Breast epithelium (tissue), 3 donors: ENCODE measurements around the gene TDRD10.

Experiments used
- POLR2A ChIP-seq: fragments of 450-650 bp; IDR thresholded peaks from one replicate; pipeline ENCODE4 v1.6.1; 2016; ENCODE audit warnings: antibody characterized with exemption, mild to moderate bottlenecking, moderate library complexity
- POLR2AphosphoS5 ChIP-seq, 3 donors: sonication (generic); formaldehyde crosslinking; IDR thresholded peaks; one replicate each; pipeline ENCODE4 v1.6.1; 2017; ENCODE audit warnings: antibody characterized with exemption in 3 of 3
- TF ChIP-seq, protein P1 (sequence below), 3 donors: fragments of 450-650 bp; IDR thresholded peaks; one replicate each; pipeline ENCODE4 v1.5.1; 2016 to 2017; ENCODE audit warnings: antibody characterized with exemption in 3 of 3, mild to moderate bottlenecking in 3 of 3, moderate library complexity in 3 of 3

DNA sequence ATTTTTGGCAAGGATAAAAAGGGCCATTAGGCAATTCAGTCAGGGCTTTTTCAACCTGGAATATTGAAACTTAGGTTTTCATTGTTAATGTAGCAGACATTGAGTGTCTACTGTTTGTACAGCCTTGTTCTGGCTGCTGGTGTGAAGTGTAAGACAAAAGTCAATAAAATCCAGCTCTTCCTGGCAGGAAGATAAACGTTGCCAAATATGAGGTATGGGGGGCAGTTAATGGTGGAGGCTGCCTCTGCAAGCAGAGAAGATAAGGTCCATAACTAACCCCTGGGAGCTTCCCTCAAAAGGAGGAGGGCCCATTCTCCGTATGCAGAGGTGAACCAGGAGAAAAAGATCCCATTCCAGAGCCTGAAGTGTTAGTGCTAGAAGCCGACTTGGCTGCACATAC, 19.7 kb downstream of the TDRD10 start:
- no peak for TF ChIP-seq POLR2A
- TF ChIP-seq, protein P1, sequence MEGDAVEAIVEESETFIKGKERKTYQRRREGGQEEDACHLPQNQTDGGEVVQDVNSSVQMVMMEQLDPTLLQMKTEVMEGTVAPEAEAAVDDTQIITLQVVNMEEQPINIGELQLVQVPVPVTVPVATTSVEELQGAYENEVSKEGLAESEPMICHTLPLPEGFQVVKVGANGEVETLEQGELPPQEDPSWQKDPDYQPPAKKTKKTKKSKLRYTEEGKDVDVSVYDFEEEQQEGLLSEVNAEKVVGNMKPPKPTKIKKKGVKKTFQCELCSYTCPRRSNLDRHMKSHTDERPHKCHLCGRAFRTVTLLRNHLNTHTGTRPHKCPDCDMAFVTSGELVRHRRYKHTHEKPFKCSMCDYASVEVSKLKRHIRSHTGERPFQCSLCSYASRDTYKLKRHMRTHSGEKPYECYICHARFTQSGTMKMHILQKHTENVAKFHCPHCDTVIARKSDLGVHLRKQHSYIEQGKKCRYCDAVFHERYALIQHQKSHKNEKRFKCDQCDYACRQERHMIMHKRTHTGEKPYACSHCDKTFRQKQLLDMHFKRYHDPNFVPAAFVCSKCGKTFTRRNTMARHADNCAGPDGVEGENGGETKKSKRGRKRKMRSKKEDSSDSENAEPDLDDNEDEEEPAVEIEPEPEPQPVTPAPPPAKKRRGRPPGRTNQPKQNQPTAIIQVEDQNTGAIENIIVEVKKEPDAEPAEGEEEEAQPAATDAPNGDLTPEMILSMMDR (IDR thresholded peaks at IDR 0.05) = no peak
- no peak for TF ChIP-seq POLR2AphosphoS5 (IDR thresholded peaks at IDR 0.05)
